Measurements from ENCODE around the gene PEA15. TPM values are rescaled to one million over a fixed set of nuclear protein-coding genes. Genes with fewer than 3 reads are reported as not detected.

The PEA15 gene
- total RNA-seq, 1 experiment from 2014 or later, result 94.3 TPM

- intact Hi-C loops (cut with micrococcal nuclease; ENCODE audit: unreplicated experiment), result no loop called here
- CTCF ChIA-PET, result interaction anchor here (0.7 to 2.6 kb wide), 6 partner anchors 17 to 118 kb away, joined by 3 to 18 read pairs (median 4); no protein-coding TSS in a partner anchor
These were observed 14.1 kb downstream of the PEA15 start for GRCh38 chr1:160219062-160219929.

GRCh38 chr1:160220301-160220700, 15.1 kb downstream of the PEA15 start:
- Histone ChIP-seq H3K4me1 (ENCODE audit: control insufficient read depth, insufficient read depth, low read length) (no peaks in the 10 kb centered on the region), H3K27me3 (ENCODE audit: control insufficient read depth, insufficient read depth, low read length) (no peaks in the 10 kb centered on the region), H3K9me3 (ENCODE audit: control insufficient read depth, insufficient read depth, low read depth, low read length) (no peaks in the 10 kb centered on the region), H3K27ac (ENCODE audit: low read length) (no peak overlapping the region), H3K36me3 (ENCODE audit: control insufficient read depth, insufficient read depth, low read length) (peaks cover 40% of the 10 kb centered on the region), H3K4me3 (ENCODE audit: low read depth in 2 of 2, low read length in 2 of 2) (no peak overlapping the region)
- ATAC-seq (no peak), DNase-seq (ENCODE audit: low read depth, low spot score) (no peak)
- BruUV-seq (replicated peaks), result no TSS peak
- POLR2A ChIA-PET, result no interaction called here
- no peak for TF ChIP-seq TCF7L2 (IDR thresholded peaks at IDR 0.05; ENCODE audit: low read depth, low read length)
- no peak for TF ChIP-seq REST (IDR thresholded peaks at IDR 0.05; ENCODE audit: insufficient read depth in 1 of 2, low read depth in 2 of 2, low read length in 1 of 2)
- TF ChIP-seq POLR2AphosphoS5 (IDR thresholded peaks at IDR 0.05; ENCODE audit: low read depth, low read length), result no peak
- TF ChIP-seq, protein P1, sequence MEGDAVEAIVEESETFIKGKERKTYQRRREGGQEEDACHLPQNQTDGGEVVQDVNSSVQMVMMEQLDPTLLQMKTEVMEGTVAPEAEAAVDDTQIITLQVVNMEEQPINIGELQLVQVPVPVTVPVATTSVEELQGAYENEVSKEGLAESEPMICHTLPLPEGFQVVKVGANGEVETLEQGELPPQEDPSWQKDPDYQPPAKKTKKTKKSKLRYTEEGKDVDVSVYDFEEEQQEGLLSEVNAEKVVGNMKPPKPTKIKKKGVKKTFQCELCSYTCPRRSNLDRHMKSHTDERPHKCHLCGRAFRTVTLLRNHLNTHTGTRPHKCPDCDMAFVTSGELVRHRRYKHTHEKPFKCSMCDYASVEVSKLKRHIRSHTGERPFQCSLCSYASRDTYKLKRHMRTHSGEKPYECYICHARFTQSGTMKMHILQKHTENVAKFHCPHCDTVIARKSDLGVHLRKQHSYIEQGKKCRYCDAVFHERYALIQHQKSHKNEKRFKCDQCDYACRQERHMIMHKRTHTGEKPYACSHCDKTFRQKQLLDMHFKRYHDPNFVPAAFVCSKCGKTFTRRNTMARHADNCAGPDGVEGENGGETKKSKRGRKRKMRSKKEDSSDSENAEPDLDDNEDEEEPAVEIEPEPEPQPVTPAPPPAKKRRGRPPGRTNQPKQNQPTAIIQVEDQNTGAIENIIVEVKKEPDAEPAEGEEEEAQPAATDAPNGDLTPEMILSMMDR (IDR thresholded peaks at IDR 0.05), result no peak
- TF ChIP-seq SIN3A (IDR thresholded peaks at IDR 0.05; ENCODE audit: borderline replicate concordance, insufficient read depth, low read depth, low read length), result no peak
- CTCF ChIA-PET, result interaction anchor here (1.2 to 2.6 kb wide), 3 partner anchors 16 to 119 kb away, joined by 4 to 18 read pairs (median 15); no protein-coding TSS in a partner anchor
- intact Hi-C loops (cut with micrococcal nuclease; ENCODE audit: unreplicated experiment), result loop anchor here (10.0 kb wide), 1 partner anchor 1974 kb away; no protein-coding TSS in a partner anchor
- in situ Hi-C loops (cut with HindIII; ENCODE audit: low pct_unique_long_range_greater_than_20kb, low sequenced_read_pairs), result no loop called here

More at GRCh38 chr1:160219062-160219929, 14.1 kb downstream of the PEA15 start:
- BruUV-seq (replicated peaks), result no TSS peak
- TF ChIP-seq, protein P1 (IDR thresholded peaks at IDR 0.05), result peak; percentile 68
- no peak for TF ChIP-seq TCF7L2 (IDR thresholded peaks at IDR 0.05; ENCODE audit: low read depth, low read length)
- TF ChIP-seq SIN3A (IDR thresholded peaks at IDR 0.05; ENCODE audit: borderline replicate concordance, insufficient read depth, low read depth, low read length), result no peak
- Histone ChIP-seq H3K4me3 (ENCODE audit: low read depth in 2 of 2, low read length in 2 of 2) (no peak overlapping the region), H3K9me3 (ENCODE audit: control insufficient read depth, insufficient read depth, low read depth, low read length) (no peaks in the 10 kb centered on the region), H3K27ac (ENCODE audit: low read length) (no peak overlapping the region), H3K27me3 (ENCODE audit: control insufficient read depth, insufficient read depth, low read length) (no peaks in the 10 kb centered on the region), H3K4me1 (ENCODE audit: control insufficient read depth, insufficient read depth, low read length) (no peaks in the 10 kb centered on the region), H3K36me3 (ENCODE audit: control insufficient read depth, insufficient read depth, low read length) (peaks cover 43% of the 10 kb centered on the region)
- peak; percentile 10 for DNase-seq (ENCODE audit: low read depth, low spot score)
- peak; percentile 79 for ATAC-seq
- in situ Hi-C loops (cut with HindIII; ENCODE audit: low pct_unique_long_range_greater_than_20kb, low sequenced_read_pairs), result no loop called here
- POLR2A ChIA-PET, result no interaction called here
